Stimulated activated CD4-positive, alpha-beta T cell treated with anti-CD3 and anti-CD28 coated beads, Interleukin-2, amount 100 ng/mL, for 24 hours (primary cell): ENCODE measurements around the gene CNN2.
A peak's percentile ranks its signal among the peaks of the same experiment; 100 is the strongest.

Source experiments
- DNase-seq, 2 donors: peaks; one replicate each; pipeline ENCODE4 v3.0.0-alpha.2; 2020

CNN2 gene

DNA sequence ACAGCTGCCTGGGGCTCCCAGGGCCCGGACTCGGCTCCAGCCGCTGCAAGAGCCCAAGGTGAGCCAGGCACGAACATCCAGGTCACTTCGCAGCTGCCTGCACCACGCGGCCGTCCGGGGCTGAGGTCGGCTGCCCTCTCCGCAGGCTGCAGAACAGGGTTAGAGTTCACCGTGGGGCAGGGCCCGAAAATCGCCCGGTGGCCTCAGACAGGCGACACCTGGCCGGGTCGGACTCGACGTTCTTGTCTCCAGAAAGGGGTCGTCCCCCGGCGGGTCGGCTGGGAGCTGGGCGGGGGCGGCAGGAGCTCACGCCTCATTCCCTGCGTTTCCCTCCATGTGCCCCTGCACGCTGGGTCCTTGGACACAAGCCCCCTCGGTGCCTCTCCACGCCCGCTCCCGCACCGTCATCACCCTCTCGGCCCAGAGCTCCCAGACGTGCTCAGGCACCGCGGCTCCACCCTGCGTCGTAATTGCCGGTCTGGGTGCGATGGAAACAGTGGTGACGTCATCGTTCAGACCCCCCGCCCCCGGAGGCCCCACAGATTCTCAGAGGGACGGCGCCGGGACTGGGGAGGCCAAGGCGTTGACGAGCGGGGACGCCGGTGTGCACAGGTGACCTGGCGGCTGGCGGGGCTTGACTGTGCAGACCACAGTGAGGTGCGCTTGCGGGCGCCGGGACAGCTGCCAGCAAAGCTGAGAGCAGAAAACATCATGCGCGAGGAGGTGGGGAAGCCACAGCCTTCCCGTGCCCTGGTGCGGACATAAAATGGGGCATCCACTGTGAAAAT, 30.2 kb upstream of the CNN2 start:
- DNase-seq = peak; percentile 64 to 69

DNA sequence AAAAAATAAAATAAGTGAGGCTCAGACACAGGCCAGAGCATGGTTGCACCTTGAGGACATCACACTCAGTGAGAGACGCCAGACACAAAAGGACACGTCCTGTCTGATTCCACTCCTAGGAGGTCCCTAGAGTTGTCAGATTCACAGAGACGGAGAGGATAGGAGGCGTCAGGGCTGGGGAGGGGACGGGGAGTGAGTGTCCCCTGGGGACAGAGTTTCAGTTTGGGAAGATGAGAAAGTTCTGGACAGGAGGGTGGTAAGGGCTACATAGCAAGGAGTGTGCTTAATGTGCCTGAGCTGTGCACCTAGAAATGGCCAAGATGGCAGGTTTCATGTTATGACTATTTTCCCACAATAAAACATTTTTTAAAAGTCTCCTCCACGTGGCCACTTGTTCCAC, 28.3 kb upstream of the CNN2 start:
- DNase-seq = no peak

DNA sequence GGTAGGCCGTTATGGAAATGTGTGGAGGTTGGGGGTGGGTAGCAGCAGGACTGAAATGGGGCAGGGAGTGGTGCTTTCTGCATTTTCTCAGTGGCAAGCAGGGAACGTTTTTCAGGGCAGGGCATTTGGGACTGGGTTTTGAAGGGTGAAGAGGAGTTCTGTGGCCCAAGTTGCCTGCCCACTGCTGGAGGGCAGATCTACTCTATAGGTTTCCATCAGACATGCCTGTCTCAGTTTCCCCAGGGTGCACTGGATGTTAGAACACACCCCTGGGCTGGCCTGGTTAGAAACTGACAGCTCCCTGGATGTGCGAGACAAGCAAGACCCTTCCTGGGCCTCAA, 27.1 kb upstream of the CNN2 start:
- no peak for DNase-seq

DNA sequence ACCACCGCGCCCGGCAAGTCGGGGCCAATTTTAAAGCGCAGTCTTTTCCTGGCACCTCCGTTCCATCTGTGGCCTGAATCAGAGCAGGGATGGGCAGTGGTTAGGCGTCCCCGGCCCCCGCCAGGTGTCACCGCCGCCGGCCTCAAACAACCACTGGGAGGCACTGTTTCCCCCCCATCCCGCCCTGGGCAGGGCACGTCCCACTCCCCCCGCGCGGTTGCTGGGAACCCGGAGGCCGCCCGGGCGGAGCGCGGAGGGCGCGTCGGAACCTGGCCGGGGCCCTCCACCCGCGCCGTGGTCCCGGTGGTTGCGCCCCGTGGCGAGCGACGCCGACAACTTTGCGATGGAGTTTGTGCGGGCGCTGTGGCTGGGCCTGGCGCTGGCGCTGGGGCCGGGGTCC, 26.3 kb upstream of the CNN2 start, which contains the start of gene GRIN3B:
GRIN3B (plus strand) TSS at position 325 of the 400 bp plus-strand sequence; CDS start at position 344, 19 bp downstream.
- DNase-seq = peak; percentile 72 to 80

DNA sequence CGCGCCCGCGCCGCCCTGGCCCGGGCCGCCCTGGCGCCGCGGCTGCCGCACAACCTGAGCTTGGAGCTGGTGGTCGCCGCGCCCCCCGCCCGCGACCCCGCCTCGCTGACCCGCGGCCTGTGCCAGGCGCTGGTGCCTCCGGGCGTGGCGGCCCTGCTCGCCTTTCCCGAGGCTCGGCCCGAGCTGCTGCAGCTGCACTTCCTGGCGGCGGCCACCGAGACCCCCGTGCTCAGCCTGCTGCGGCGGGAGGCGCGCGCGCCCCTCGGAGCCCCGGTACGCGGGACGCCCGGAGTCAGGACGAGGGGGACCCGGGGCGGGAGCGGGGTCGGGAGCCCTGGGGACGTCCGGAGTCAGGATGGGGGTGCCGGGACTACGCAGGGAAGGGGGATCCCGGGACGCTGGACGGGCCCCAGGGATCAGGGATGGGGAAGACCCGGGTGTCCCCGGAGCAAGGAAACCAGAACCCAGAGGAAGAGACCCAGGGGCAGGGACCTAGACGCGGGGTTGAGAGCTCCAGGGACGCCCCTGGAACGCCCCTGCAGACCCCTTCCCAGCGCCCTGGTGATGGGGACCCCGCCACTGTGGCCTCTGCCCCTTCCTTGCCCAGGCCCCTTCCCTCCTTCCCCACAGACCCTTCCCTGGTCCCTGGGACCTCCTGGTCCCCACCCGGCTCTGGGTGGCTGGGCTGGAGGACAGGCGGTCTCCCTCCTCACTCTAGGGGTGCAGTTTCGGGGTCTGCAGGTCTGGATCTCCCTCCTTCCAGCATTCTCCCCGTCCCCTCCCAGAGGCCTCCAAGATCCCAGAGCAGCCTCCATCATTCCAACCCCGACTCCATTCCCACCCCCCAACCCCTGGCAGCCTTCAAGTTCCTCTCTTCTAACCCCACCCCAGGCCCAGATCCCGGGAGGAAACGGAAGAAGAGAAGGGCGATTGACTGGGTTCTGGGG, 25.5 kb upstream of the CNN2 start:
- DNase-seq = no peak

DNA sequence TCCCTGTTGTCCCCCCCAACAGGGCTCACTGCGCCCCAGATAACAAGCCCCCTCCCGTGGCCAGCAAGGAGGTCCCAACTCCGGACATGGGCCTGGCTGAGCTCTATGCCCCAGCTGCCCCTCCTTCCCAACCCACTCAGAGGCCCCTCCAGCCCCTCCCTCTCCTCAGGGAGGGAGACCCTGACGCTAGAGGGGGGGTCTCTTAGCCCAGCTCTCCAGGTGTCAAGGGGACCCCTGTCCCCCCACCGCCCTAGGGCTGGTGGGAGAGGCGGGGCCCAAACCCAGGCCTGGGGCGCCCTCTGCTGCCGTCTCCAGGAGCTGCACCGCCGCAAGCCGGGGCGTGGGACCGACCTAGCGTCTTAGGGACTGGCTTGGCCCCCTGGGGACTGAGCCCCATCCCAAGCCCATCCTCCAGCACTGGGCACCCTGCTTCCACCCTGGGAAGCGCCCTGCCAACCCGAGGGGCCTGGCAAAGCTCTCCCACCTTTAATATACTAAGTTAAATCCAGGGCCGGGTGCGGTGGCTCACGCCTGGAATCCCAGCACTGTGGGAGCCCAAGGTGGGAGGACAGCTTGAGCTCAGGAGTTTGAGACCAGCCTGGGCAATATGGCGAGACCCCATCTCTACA, 24.8 kb upstream of the CNN2 start:
- peak; percentile 80 to 81 for DNase-seq

DNA sequence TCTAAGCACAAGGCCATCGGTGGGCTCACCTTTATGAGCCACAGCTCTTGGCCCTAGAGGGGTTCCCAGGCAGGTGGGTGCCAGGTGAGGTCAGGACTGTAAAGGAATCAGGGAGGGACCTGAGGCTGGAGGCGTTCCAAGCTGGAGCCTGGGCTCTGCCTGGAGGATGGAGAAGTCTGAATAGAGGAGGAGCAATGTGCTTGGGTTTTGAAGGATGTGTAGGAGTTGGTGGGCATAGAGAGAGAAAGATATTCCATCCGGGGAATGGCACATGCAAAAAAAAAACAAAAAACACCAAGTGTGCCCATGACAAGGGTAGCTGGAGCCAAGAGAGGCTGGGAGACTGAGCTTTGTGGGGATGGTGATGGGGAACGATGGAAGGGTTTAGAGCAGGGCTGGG, 23.8 kb upstream of the CNN2 start:
- DNase-seq = no peak

DNA sequence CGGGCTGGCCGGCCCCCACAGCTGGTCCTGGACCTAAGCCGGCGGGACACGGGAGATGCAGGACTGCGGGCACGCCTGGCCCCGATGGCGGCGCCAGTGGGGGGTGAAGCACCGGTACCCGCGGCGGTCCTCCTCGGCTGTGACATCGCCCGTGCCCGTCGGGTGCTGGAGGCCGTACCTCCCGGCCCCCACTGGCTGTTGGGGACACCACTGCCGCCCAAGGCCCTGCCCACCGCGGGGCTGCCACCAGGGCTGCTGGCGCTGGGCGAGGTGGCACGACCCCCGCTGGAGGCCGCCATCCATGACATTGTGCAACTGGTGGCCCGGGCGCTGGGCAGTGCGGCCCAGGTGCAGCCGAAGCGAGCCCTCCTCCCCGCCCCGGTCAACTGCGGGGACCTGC, 23.1 kb upstream of the CNN2 start:
- no peak for DNase-seq

DNA sequence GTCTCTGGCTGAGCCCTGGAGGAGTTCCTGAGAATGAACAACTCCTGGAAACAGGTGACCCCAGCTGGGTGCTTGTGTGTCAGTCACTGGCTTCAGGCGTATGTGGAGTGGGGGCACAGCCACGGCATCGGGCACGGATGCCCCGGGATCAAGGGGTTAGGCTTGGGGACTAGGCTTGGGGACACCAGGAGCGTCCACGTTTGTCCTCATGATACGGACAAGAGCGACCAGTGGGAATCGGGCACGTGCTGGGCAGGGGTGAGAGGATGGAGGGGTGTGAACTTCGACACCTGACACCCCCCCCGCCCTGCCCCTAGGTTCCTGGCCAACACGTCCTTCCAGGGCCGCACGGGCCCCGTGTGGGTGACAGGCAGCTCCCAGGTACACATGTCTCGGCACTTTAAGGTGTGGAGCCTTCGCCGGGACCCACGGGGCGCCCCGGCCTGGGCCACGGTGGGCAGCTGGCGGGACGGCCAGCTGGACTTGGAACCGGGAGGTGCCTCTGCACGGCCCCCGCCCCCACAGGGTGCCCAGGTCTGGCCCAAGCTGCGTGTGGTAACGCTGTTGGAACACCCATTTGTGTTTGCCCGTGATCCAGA, 22.1 kb upstream of the CNN2 start:
- DNase-seq = no peak

DNA sequence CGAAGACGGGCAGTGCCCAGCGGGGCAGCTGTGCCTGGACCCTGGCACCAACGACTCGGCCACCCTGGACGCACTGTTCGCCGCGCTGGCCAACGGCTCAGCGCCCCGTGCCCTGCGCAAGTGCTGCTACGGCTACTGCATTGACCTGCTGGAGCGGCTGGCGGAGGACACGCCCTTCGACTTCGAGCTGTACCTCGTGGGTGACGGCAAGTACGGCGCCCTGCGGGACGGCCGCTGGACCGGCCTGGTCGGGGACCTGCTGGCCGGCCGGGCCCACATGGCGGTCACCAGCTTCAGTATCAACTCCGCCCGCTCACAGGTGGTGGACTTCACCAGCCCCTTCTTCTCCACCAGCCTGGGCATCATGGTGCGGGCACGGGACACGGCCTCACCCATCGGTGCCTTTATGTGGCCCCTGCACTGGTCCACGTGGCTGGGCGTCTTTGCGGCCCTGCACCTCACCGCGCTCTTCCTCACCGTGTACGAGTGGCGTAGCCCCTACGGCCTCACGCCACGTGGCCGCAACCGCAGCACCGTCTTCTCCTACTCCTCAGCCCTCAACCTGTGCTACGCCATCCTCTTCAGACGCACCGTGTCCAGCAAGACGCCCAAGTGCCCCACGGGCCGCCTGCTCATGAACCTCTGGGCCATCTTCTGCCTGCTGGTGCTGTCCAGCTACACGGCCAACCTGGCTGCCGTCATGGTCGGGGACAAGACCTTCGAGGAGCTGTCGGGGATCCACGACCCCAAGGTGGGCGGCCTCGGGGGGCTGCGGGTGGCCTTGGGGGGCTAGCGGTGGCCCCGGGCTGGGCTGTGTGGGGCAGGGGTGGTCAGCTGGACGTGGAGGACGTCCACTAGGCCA, 21.4 kb upstream of the CNN2 start:
- no peak for DNase-seq

DNA sequence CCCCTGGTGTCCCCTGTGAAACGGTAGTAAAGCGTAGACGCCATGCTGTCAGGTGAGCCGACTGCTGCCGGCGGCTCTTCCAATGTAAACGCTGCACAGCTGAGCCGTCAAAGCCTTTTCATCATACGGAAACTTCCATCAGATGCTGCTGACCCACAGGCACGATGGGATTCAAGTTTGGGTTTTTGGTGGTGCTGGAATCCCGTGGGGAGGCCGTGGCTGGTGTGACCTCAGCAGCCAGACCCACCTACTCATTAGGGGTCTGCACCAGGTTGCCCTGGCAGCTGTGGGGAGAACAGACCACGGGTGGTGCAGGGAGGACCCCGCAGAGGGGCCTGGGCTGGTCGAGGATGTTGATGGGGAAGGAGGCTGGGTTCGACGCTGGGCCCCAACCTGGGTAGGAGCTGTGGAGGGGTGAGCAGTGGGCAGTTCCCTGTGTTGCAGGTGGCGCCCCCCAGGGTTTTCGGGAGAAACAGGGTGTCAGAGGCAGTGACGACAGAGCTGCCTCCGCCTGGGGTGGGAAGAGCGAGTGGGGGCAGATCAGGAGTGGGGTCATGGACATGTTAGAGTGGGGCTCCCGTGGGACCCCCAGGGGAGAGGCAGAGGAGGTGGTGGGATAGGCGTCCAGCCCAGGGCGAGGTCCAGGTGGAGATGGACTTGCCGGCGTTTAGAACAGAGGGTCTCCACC, 19.6 kb upstream of the CNN2 start:
- no peak for DNase-seq

DNA sequence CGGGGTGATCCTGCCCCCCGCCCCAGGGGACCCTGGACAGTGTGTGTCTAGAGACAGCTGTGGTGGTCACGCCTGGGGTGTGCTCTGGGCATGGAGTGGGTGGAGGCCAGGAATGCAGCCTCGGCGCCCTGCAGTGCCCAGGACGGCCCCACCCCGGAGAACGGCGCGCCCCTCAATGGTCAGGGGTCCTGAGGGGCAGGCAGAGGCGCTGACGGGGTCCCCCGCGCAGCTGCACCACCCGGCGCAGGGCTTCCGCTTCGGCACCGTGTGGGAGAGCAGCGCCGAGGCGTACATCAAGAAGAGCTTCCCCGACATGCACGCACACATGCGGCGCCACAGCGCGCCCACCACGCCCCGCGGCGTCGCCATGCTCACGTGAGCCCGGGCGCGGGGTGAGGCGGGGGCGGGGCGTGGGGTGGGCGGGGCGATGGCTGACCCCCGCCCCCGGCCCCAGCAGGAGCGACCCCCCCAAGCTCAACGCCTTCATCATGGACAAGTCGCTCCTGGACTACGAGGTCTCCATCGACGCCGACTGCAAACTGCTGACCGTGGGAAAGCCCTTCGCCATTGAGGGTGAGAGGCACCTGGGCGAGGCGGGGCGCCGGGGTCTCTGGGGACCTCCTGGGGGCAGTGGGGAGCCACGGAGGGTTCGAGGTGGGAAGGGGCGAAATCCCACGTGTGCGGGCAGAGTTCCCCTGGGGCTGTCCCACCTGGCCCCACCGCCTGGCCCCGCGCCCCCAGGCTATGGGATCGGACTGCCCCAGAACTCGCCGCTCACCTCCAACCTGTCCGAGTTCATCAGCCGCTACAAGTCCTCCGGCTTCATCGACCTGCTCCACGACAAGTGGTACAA, 18.8 kb upstream of the CNN2 start:
- DNase-seq = no peak

DNA sequence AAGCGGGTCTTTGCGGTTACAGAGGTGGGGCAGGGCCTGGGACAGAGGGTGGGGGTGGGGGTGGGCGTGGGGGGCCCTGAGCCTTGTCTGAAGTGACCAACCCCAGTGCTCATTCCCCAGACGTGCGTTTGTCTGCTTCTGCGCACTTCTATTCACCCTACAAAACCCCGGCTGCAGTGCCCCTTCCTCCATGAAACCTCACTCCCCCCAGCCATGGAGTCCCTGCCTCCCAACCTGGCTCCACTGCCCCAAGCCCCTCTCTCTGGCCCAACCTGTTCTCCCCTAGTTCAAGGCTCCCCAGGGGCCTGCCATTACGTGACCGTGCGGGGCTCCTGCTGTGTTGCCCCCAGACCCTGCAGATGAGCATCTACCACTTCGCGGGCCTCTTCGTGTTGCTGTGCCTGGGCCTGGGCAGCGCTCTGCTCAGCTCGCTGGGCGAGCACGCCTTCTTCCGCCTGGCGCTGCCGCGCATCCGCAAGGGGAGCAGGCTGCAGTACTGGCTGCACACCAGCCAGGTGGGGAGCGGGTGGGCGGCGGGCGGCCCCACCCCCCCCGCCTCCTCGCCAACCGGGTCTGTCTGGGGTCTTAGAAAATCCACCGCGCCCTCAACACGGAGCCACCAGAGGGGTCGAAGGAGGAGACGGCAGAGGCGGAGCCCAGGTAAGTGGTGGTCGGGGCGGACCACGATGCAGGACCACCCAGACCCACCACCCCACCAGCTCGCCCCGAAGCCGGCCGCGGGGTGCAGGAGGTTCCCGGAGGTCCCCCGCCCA, 18.0 kb upstream of the CNN2 start:
- no peak for DNase-seq

DNA sequence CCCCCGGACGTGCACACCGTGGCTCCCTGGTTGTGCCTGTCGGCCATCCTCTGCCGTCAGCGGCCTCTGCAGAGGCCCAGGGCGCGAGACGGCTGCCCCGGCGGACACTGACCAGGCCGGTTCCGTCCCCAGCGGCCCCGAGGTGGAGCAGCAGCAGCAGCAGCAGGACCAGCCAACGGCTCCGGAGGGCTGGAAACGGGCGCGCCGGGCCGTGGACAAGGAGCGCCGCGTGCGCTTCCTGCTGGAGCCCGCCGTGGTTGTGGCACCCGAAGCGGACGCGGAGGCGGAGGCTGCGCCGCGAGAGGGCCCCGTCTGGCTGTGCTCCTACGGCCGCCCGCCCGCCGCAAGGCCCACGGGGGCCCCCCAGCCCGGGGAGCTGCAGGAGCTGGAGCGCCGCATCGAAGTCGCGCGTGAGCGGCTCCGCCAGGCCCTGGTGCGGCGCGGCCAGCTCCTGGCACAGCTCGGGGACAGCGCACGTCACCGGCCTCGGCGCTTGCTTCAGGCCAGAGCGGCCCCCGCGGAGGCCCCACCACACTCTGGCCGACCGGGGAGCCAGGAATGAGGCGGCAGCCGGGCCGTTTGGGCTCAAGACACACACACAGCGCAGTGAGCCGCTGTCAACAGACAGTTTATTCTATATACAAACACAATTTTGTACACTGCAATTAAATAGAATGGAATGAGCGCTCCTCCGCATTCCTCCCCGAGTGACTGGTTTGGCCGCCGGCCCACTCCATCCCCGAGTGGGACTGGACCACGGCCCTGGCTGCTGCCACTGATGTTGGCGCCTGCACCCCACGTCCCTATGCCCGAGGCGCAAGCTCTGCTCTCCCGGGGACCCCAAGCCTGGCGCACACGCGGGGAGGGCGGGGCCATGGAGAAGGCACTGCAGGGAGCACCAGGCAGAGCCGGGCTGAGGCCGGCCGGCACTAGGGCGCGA, 17.1 kb upstream of the CNN2 start:
- DNase-seq = no peak

DNA sequence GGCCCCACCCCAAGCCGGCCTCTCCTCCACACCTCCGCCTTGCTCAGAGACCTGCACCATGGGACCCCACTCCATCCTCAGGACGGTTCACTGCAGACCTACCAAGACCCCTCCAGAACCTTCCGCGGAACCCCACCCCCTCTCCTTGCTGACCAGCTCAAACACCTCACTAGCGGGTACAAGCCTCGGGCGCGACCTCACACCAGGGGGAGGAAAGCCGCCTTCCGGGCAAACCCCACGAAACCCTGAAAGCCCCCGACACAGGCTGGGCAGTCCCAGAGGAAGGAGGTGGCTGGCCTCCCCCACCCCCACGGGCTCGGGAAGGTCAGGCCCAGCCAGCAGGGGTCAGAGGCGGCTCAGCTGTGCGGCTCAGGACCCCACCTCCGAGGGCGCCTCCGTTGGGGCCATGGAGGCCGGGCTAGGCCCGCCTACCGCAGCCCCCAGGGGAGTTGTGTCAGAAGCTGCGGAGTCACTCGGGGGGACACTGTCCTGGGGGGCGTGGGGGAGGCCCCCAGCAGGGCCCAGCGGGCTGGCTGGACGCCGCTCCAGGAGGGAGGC, 16.3 kb upstream of the CNN2 start:
- DNase-seq = no peak

DNA sequence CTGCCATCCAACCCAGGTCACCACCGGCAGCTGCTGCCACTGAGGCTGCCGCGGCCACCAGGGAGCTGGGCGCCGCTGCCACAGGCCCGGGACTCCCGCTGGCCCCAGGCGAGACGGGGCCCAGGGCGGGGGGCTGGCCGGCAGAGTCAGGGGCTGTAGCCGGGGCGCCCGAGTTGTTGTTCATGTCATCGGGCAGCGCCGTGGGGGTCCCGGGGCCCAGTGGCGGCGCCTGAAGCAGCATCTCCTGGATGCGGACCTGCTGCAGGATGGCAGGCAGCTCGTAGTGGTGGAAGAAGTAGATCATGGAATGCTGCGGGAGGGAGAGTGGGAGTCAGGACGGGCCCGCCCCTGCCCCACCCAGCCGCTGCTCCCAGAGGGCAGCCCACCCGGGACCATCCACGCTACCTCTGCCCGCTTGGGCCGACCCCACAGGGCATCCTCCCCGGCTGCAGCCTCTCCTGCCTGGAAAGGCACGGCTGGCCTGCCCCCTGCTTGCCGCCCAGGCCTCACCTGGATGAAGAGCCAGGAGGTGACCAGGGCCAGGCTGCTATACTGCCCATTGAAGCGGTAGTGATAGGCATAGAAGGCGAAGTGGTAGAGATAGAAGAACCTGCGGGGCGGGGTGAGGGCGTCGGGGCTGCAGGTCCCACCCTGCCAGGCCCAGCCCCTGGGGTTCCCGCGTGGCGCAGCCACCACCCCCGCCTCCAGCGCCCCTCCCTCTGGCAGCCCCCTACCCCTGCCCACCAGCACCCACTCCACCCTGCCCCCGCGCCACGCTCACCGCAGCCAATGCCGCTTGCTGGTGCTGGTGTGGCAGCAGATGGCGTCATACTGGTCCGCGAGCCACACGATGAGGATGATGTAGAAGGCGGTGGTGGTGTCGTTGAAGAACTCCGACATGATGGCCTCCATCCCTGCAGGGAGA, 15.6 kb upstream of the CNN2 start:
- DNase-seq = no peak

DNA sequence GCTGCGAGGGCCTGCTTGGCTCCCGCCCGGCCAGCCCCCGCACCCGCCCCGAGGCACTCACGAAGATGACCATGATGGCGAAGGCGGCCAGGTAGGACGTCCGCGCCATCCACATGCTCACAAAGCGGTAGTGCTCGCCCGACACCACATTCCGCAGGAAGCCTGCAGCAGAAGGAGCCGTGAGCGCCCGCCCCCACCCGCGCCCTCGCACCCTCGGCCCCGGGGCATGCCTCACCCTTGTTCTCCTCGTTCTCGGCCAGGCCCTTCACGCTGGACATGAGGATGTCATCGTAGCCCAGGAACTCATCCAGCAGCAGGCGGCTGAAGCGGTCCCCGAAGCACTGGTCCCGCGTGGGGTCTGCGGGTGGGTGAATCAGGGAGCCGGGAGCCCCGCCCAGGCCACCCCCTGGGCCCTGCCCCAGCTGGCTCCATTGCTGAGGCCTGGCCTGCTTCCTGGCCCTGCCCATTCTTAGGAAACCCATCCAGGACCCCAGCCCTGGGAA, 14.5 kb upstream of the CNN2 start:
- no peak for DNase-seq
